Karpas-422 (cell line): ENCODE measurements around the gene GOLGA8J. TPM values are rescaled to one million over a fixed set of nuclear protein-coding genes. Genes with fewer than 3 reads are reported as not detected.
"Not testable (repeated sequence)": the region's sequence is repeated elsewhere in the genome, so short reads cannot be mapped to it uniquely, and the experiment has no call there.

Experiments
- DNase-seq: peaks from one replicate; pipeline ENCODE4 v3.0.0-alpha.2; 2015
- H2AFZ ChIP-seq: fragments of 200-600 bp; sonication (generic); 2 replicates; pipeline ENCODE4 v1.6.1; 2014; ENCODE audit warnings: antibody characterized with exemption, low read length, mixed read lengths
- H3K27ac ChIP-seq: fragments of 200-600 bp; sonication (generic); 2 replicates; pipeline ENCODE4 v1.5.1; 2014; ENCODE audit warnings: mild to moderate bottlenecking, low read length, moderate library complexity
- H3K27me3 ChIP-seq: fragments of 200-600 bp; sonication (generic); 2 replicates; pipeline ENCODE4 v1.6.1; 2014; ENCODE audit warnings: low read length, mixed read lengths
- H3K36me3 ChIP-seq: fragments of 200-600 bp; sonication (generic); 2 replicates; pipeline ENCODE4 v1.6.1; 2014; ENCODE audit warnings: low read length, mixed read lengths; ENCODE audit not compliant: insufficient read depth
- H3K4me1 ChIP-seq: fragments of 200-600 bp; sonication (generic); 2 replicates; pipeline ENCODE4 v1.6.1; 2014; ENCODE audit warnings: mild to moderate bottlenecking, low read length, mixed read lengths
- H3K4me2 ChIP-seq: fragments of 200-600 bp; sonication (generic); 2 replicates; pipeline ENCODE4 v1.6.1; 2014; ENCODE audit warnings: low read length, low read depth, mild to moderate bottlenecking; ENCODE audit not compliant: poor library complexity, severe bottlenecking
- H3K4me3 ChIP-seq: fragments of 200-600 bp; sonication (generic); 2 replicates; pipeline ENCODE4 v1.5.1; 2014; ENCODE audit warnings: mild to moderate bottlenecking, antibody characterized with exemption, low read length, mixed read lengths
- H3K79me2 ChIP-seq: fragments of 200-600 bp; sonication (generic); 2 replicates; pipeline ENCODE4 v1.6.1; 2014; ENCODE audit warnings: mild to moderate bottlenecking, low read length, mixed read lengths
- H3K9ac ChIP-seq: fragments of 200-600 bp; sonication (generic); 2 replicates; pipeline ENCODE4 v1.6.0; 2014; ENCODE audit warnings: low read length
- H3K9me2 ChIP-seq: fragments of 200-600 bp; sonication (generic), shearing (Covaris generic); replicated peaks from 2 replicates; pipeline ENCODE4 v1.6.0; 2014; ENCODE audit warnings: mild to moderate bottlenecking, low read length, moderate library complexity; ENCODE audit not compliant: insufficient read depth
- H3K9me3 ChIP-seq: fragments of 300-700, 200-600 bp; sonication (generic); 2 replicates; pipeline ENCODE4 v1.6.1; 2014; ENCODE audit warnings: low read length, mixed read lengths
- H4K20me1 ChIP-seq: fragments of 200-600 bp; sonication (generic); 2 replicates; pipeline ENCODE4 v1.6.1; 2014; ENCODE audit warnings: mild to moderate bottlenecking, antibody characterized with exemption, low read length, low read depth; ENCODE audit not compliant: insufficient read depth
- total RNA-seq: library from RNA; depleted of rRNA; stranded (reverse); fragments of >200 nt; shearing (Covaris generic); gene quantifications from 2 replicates; pipeline ENCODE4 v1.2.3, GENCODE V29; 2014; ENCODE audit warnings: low replicate concordance

The GOLGA8J gene
- total RNA-seq, 1 experiment from 2014 or later, result not detected

DNA sequence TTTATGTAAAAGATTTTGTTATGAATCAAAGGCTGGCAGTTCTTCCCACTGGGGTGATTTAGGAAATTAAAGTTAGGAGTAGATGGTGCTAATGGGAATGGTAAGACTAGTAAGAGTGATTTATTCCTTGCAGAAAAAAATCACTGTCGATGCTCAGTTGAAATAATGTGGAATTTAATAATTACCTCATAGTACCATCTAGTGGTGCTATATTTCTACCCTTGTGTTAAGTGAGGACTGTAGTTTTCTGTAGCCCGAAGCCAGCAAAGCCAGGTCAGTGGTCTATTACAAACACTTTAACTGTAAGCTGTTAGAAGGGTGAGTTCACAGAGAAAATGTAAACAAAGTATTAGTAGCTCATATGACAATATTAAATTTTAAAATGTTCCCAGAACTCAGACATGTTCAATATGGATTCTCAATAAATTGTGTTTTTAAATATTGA, 39.5 kb upstream of the GOLGA8J start:
- Histone ChIP-seq H3K27me3 (no peaks in the 10 kb centered on the region), H3K4me3 (no peak overlapping the region), H3K4me2 (no peak overlapping the region), H3K4me1 (no peaks in the 10 kb centered on the region), H3K9me2 (no peaks in the 10 kb centered on the region), H2AFZ (no peak overlapping the region), H4K20me1 (no peaks in the 10 kb centered on the region), H3K9ac (no peak overlapping the region), H3K9me3 (no peaks in the 10 kb centered on the region), H3K36me3 (no peaks in the 10 kb centered on the region), H3K79me2 (no peaks in the 10 kb centered on the region), H3K27ac (no peak overlapping the region)
- peak; percentile 40 for DNase-seq

DNA sequence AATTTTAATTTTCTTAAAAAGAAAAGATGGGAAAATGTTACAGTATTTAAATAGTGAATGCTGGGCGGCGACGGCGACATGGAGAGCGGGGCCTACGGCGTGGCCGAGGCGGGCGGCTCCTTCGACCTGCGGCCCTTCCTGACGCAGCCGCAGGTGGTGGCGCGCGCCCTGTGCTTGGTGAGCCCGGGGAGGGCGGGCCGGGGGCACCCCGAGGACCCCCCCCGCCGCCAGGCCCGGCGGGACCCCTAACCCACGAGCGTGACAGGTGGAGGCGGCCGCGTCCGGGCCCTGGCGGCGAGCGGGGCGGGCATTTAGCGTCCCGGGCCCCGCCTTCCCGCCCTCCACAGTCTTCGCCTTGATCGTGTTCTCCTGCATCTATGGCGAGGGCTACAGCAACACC, 38.4 kb upstream of the GOLGA8J start:
- Histone ChIP-seq H2AFZ (no peak overlapping the region), H3K79me2 (no peaks in the 10 kb centered on the region), H3K4me3 (no peak overlapping the region), H3K9me3 (no peaks in the 10 kb centered on the region), H3K27ac (no peak overlapping the region), H3K4me2 (no peak overlapping the region), H3K27me3 (no peaks in the 10 kb centered on the region), H4K20me1 (no peaks in the 10 kb centered on the region), H3K36me3 (no peaks in the 10 kb centered on the region), H3K9ac (no peak overlapping the region), H3K4me1 (no peaks in the 10 kb centered on the region), H3K9me2 (no peaks in the 10 kb centered on the region)
- no peak for DNase-seq

DNA sequence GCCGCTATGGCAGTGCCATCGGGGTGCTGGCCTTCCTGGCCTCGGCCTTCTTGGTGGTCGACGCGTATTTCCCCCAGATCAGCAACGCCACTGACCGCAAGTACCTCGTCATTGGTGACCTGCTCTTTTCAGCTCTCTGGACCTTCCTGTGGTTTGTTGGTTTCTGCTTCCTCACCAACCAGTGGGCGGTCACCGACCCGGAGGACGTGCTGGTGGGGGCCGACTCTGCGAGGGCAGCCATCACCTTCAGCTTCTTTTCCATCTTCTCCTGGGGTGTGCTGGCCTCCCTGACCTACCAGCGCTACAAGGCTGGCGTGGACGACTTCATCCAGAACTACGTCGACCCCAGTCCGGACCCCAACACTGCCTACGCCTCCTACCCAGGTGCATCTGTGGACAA, 37.9 kb upstream of the GOLGA8J start:
- H3K36me3 ChIP-seq, H4K20me1 ChIP-seq, H3K9me2 ChIP-seq, H3K27me3 ChIP-seq, H3K27ac ChIP-seq, H3K9me3 ChIP-seq, H3K4me2 ChIP-seq, H3K79me2 ChIP-seq, H2AFZ ChIP-seq, H3K4me1 ChIP-seq, H3K9ac ChIP-seq, H3K4me3 ChIP-seq, DNase-seq: not testable (repeated sequence)

DNA sequence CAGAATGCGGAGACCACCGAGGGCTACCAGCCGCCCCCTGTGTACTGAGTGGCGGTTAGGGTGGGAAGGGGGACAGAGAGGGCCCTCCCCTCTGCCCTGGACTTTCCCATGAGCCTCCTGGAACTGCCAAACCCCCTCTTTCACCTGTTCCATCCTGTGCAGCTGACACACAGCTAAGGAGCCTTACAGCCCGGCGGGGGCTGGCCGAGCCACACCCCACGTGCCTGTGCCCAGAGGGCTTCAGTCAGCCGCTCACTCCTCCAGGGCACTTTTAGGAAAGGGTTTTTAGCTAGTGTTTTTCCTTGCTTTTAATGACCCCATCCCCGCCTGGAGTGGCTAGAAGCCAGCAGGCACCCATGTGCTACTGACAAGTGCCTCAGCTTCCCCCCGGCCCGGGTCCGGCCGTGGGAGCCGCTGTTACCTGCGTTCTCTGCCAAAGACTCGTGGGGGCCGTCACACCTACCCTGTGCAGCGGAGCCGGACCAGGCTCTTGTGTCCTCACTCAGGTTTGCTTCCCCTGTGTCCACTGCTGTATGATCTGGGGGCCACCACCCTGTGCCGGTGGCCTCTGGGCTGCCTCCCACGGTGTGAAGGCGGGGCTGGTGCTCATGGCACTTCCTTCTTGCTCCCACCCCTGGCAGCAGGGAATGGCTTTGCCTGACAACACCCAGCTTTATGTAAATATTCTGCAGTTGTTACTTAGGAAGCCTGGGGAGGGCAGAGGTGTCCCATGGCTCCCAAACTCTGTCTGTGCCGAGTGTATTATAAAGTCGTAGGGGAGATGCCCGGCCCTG, 37.3 kb upstream of the GOLGA8J start:
- H3K27me3 ChIP-seq, DNase-seq, H3K4me3 ChIP-seq, H3K4me1 ChIP-seq, H4K20me1 ChIP-seq, H3K9me2 ChIP-seq, H3K9me3 ChIP-seq, H3K4me2 ChIP-seq, H2AFZ ChIP-seq, H3K27ac ChIP-seq, H3K9ac ChIP-seq, H3K36me3 ChIP-seq, H3K79me2 ChIP-seq: not testable (repeated sequence)

DNA sequence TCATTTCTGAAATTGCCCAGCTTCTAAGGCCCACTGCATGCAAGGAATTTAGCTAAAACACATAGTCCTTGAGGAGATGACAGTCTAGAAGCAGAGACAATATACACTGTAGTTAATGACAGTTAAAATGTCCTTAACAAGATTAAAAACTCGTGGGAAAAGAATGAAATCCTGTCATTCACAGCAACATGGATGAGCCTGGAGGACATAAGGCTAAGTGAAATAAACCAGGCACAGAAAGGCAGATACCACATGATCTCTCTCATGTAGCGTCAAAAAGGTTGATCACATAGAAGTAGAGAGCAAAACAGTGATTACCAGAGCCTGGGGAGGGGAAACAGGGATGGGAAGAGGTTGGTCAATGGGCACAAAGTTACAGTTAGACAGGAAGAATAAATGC, 36.3 kb upstream of the GOLGA8J start:
- H3K36me3 ChIP-seq, result no peaks in the 10 kb centered on the region
- H3K27me3 ChIP-seq, result no peaks in the 10 kb centered on the region
- H3K4me2 ChIP-seq, result no peak overlapping the region
- no peak overlapping the region for H2AFZ ChIP-seq
- H3K9me2 ChIP-seq, result no peaks in the 10 kb centered on the region
- H4K20me1 ChIP-seq, result no peaks in the 10 kb centered on the region
- H3K4me1 ChIP-seq, result no peaks in the 10 kb centered on the region
- H3K9ac ChIP-seq, result no peak overlapping the region
- H3K27ac ChIP-seq, result no peak overlapping the region
- H3K79me2 ChIP-seq, result no peaks in the 10 kb centered on the region
- H3K4me3 ChIP-seq, result no peak overlapping the region
- no peaks in the 10 kb centered on the region for H3K9me3 ChIP-seq
- no peak for DNase-seq

DNA sequence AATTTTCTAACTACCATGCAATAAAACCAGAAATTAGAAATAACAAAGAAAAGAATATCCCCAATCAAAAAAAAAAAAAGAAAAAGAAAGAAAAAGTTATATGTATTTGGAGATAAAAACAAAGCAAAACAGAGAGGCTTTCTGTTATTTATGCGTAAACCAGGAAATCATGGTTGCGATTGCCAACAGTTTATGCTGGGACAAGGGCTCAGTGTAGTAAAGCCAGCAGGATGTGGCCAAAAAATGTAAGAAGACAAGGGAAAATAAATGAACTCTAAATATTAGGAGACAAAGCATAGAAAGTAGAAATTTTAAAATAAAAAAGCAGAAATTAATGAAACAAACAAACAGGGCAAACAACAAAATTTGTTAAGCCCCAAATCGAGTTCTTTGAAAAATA, 27.2 kb upstream of the GOLGA8J start:
- Histone ChIP-seq H4K20me1 (no peaks in the 10 kb centered on the region), H3K4me3 (no peak overlapping the region), H3K79me2 (no peaks in the 10 kb centered on the region), H3K27ac (no peak overlapping the region), H3K27me3 (no peaks in the 10 kb centered on the region), H3K9me3 (no peaks in the 10 kb centered on the region), H2AFZ (no peak overlapping the region), H3K9me2 (no peaks in the 10 kb centered on the region), H3K36me3 (no peaks in the 10 kb centered on the region), H3K4me2 (no peak overlapping the region), H3K4me1 (no peaks in the 10 kb centered on the region), H3K9ac (no peak overlapping the region)
- no peak for DNase-seq

DNA sequence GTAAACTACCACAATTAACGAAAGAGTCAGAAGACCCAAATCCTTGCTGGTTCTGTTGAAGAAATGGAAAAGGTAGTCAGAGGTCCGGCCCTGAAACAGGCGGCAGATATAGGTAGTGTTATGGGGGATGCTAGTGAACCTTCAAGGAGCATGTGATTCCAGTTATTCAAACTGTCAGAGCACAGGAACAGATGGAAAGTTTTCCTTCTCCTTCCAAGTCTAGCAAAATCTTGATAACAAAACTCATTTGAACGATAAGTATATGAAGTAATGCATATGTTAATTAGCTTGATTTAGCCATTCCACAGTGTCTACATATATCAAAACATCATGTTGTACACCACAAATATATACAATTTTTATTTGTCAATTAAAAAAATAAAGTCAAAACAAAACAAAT, 26.6 kb upstream of the GOLGA8J start:
- no peak overlapping the region for H3K9ac ChIP-seq
- H4K20me1 ChIP-seq, result no peaks in the 10 kb centered on the region
- no peaks in the 10 kb centered on the region for H3K79me2 ChIP-seq
- H3K27ac ChIP-seq, result no peak overlapping the region
- no peaks in the 10 kb centered on the region for H3K36me3 ChIP-seq
- no peak for DNase-seq
- no peak overlapping the region for H3K4me2 ChIP-seq
- H3K9me3 ChIP-seq, result no peaks in the 10 kb centered on the region
- no peaks in the 10 kb centered on the region for H3K9me2 ChIP-seq
- no peaks in the 10 kb centered on the region for H3K4me1 ChIP-seq
- H3K4me3 ChIP-seq, result no peak overlapping the region
- H2AFZ ChIP-seq, result no peak overlapping the region
- H3K27me3 ChIP-seq, result no peaks in the 10 kb centered on the region

DNA sequence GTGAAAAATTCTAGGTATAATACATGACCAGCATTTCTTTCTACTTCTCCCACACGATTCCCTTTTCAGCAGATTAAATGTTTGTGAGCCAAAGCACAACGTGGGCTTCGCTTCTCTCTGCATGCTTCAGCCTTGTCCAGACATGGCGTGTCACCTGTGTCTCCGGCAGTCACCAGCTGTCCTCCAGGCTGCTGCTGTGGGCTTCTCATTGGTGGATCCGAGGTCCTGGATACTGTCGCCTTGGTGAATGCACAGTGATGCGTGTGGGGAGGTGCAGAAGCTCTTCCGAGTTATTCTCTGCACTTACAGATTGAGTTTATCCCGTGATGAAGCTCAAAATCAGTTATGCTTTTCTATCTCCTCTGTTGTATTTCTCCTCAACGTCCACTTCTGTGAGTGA, 23.0 kb upstream of the GOLGA8J start:
- Histone ChIP-seq H3K9me3 (no peaks in the 10 kb centered on the region), H3K79me2 (no peaks in the 10 kb centered on the region), H3K9ac (no peak overlapping the region), H3K27ac (no peak overlapping the region), H3K9me2 (no peaks in the 10 kb centered on the region), H3K27me3 (no peaks in the 10 kb centered on the region), H3K36me3 (no peaks in the 10 kb centered on the region), H3K4me3 (no peak overlapping the region), H3K4me1 (no peaks in the 10 kb centered on the region), H2AFZ (no peak overlapping the region), H3K4me2 (no peak overlapping the region), H4K20me1 (no peaks in the 10 kb centered on the region)
- DNase-seq, result no peak
